Astrocyte of the cerebellum (primary cell): ENCODE data around the gene CLN5.
A peak's percentile ranks its signal among the peaks of the same experiment; 100 is the strongest.

Source experiments
- DNase-seq: peaks from one replicate; pipeline ENCODE4 v3.0.0-alpha.2; 2011; ENCODE audit warnings: low read depth
- H3K4me3 ChIP-seq: 2 replicates; pipeline ENCODE4 v1.5.1; 2011; ENCODE audit warnings: mild to moderate bottlenecking, low read depth, low read length, moderate library complexity
- CTCF ChIP-seq: IDR thresholded peaks from 2 replicates; pipeline ENCODE4 v1.5.1; 2012; ENCODE audit warnings: low read length, low read depth, moderate library complexity, mild to moderate bottlenecking; ENCODE audit errors: missing control alignments
- in situ Hi-C: cut with HindIII; loops from 2 replicates; pipeline ENCODE4 v1.10.0; 2017; ENCODE audit warnings: low sequenced_read_pairs

The CLN5 gene

DNA sequence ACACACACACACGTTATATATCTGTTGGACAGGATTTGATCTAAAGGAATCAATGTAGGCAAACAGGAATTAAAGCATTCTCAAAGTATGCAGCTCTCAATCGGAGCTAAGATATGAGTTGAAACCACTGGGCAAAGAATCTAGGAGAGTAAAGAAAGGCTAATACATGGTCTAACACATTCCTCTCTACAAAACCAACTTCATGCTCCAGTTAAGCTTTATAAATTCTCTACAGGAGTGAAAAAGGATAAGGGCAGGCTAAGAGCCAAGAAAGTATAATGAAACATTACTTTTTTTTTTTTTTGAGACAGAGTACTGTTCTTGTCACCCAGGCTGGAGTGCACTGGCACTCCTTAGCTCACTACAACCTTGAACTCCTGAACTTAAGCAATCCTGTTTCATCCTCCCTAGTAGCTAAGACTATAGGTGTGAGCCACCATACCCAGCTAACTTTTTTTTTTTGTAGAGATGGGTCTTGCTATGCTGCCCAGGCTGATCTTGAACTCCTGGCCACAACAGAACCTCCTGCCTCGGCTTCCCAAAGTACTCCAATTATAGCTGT, 24.5 kb downstream of the CLN5 start:
- in situ Hi-C loops: no loop called here
- no peak for TF ChIP-seq CTCF
- DNase-seq: no peak
- no peak overlapping the region for H3K4me3 ChIP-seq

DNA sequence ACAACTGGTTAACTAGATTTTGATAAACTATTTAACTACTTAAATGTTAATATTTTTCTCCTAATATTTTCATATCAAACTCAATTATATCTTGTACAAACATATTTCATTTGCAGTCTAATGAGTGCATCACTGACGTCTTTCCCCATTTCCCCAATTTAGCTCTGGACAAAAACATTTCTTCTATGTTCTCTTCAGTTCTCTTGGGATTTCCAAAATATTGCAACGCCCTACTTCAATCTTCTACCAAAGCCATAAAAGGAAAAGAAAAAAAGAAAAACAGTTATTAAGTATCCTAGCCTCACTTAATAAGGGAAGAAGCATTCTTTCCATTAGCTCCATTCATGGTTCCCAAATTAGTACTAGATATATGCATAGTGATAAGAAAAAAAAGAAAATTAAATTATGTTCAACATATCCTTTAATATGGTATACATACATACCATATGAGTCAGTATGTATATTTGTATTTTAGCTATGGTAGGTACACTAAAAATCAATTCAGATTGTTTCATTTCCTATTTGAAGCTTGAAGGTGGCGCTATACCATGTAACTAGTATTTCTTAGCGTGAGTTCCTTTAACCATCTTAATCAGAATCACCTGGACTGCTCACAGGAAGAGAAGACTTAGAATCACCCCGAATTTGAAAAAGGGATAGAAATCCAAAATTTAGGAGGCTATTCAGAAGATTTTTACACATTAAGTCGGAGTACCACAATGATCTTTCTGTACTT, 25.2 kb downstream of the CLN5 start:
- TF ChIP-seq CTCF: no peak
- DNase-seq: no peak
- in situ Hi-C loops: no loop called here
- H3K4me3 ChIP-seq: no peak overlapping the region

DNA sequence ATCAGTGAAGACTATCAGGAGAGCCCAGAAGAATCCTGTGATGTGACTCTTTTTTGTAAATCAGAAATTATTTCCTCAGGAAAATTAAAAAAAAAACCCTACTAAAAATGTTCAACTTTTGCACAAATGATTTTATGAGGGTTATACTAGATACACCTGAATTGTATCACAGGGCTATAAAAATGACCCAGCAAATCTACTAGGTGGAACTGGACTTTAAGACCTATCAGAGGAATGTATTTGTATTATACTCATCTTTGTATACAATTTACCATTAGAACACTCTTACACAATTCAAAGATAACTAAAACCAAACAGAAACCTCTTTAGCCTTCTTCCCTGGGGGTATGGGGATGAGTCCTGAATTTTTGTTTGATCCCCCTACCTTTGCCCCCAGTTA, 27.9 kb downstream of the CLN5 start:
- no peak for TF ChIP-seq CTCF
- DNase-seq: no peak
- no peak overlapping the region for H3K4me3 ChIP-seq
- in situ Hi-C loops: no loop called here

GRCh38 chr13:77022341-77022740, 30.5 kb downstream of the CLN5 start:
- no peak for TF ChIP-seq CTCF
- no peak for DNase-seq
- H3K4me3 ChIP-seq: no peak overlapping the region
- in situ Hi-C loops: no loop called here

DNA sequence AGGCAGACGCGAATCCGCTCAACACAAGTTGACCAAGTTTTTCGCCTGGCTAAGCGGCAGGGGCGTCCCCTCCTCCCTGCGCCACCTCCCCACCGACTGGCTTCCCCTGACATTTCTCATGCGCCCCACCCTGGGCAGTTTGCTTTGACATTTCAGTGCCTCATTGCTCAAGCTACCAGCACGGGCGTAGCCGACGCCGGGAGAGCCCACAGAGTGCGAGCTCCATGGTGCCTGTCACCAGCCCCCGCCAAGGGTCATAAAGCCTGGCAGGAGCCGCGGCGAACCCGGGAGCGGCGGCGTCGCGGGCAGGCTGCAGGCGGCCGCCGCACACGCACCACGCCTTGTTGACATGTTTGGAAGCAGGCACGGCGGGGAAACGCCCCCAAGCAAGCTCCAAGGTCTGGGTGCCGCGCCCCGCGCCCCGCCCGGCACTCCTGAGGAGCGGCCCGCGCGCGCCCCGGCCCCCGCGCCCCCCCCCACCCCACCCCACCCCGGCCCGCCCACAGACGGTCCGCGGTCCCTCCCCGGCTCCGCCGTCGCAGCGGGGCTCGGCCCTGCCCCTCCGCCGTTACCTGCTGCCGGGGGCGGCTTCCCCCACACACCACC, 34.5 kb downstream of the CLN5 start:
- peak overlapping the region; percentile 82 for H3K4me3 ChIP-seq
- in situ Hi-C loops: no loop called here
- no peak for TF ChIP-seq CTCF
- DNase-seq: no peak

DNA sequence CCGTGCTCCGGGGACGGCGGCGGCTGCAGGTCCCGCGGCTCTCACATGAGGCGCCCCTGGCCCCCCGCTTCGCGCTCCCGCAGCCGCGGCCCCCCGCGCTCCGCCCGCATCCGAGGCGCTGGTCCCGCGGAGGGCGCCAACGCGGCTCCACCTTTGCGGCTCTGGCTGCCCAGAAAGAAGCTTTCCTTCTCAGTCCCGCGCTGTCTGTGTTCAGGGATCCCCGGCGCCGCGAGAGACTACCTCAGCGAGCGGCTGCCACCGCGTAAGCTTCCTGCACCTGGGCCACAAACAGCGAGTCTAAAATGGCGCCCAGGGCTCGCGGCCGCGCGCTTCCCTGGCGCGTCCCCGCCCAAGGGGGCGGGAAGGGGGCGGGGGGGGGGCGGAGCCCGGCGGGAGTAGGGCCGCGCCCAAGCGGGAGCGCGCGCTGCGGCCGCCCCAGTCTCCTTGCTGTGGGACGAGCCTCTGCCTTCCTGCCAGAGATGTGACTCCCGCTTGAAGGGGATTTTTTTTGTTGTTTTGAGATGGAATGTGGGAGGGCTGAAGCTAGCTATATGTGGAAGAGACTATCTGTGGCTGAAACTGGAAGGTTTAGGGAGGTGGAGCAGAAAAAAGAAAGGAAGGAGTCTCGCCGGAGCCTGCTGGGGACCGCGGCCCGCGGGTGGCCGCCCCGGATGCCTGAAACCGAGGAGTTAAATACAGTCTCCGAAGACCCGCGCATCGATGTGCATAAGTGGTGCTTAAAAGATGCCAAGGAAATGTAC, 35.2 kb downstream of the CLN5 start, which contains the start of gene FBXL3:
TSS of gene FBXL3 (minus strand) at position 299 of the 761 bp plus-strand sequence. CDS start 5,299 bp downstream, outside the sequence.
- in situ Hi-C loops: no loop called here
- TF ChIP-seq CTCF: no peak
- peak within 1 kb of the TSS; percentile 82 for H3K4me3 ChIP-seq
- DNase-seq: peak; percentile 82
